Measurements from ENCODE around the gene ZNF683.
"Not testable (repeated sequence)": the region's sequence is repeated elsewhere in the genome, so short reads cannot be mapped to it uniquely, and the experiment has no call there.

The ZNF683 gene

DNA sequence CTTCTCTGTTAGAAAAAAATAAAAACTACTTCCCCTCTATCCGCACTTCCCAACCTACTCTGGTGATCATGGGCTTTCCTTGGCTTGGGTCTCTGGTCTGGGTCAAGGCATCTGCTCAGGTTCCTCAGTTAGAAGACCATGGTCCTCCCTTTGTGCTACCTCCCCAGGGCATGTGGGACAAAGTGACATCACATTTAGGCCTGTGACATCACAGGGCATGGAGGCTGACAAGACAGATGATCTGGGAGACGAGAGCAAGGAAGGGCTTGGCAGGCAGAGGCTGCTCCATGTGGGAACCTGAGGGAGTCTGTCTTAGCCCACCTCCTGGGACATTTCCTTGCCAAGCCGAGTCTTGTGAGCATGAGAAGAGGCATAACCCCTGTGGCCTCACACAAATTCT lies at the start of gene ZNF683:
TSS of gene ZNF683 (minus strand) at position 140 of the 400 bp plus-strand sequence. CDS start 4,179 bp downstream, outside the sequence.
- DNase-seq (ENCODE audit: low read depth), result not testable (repeated sequence)

- DNase-seq (ENCODE audit: low read depth), result no peak
Observed at GRCh38 chr1:26419494-26419893, 46.9 kb upstream of the ZNF683 start.

DNA sequence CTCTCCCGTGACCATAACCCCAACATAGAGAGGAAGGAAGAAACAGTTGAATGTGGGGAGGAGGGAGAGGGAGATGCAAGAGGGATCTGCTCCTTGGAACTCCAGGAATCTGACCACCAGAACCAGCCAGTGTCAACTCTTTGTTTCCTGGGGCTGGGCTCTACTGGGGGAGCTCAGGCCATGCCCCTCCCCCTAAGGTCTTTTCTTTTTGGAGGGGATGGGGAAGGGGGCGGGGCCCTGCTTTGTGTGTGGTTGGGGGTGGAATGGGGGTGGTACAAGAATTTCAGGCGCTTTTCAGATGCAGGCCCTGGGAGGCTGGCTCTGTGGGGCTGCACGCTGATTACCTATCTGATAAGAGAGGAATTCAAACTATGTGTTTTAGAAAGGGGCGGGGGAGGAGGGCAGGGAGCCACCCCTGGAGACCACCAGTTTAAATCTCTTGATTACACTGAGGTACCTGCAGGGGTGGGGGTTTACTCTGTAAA lies 46.4 kb upstream of the ZNF683 start:
- no peak for DNase-seq (ENCODE audit: low read depth)

DNA sequence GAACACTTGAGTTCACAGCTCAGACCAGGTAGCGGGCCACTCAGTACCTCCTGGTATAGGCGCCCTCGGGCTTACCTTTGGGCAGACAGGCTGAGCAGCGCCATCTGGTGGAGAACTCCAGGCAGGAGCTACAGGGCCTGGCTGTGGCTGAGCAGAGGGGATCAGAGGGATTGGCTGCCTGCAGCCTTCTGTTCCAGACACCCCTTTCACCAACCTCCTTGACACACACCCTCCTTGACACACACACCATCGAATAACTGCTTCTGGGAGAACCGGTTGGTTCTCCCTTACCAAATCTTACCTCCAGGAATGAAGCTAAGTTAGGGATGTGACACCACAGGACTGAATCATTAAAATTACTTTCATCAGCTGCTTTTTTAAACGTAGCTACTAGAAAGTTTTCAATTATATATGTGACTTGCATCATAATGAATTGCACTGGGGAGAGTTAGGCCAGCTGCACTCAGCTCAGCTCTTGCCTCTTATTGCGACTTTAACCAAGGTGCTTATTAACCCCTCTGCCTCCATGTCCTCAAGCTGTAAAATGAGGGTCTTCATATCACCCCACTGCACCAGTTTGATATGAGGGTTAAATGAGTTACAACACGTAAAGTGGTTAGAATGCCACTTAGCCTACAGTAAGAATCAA lies 44.7 kb upstream of the ZNF683 start:
- peak; percentile 22 for DNase-seq (ENCODE audit: low read depth)

DNA sequence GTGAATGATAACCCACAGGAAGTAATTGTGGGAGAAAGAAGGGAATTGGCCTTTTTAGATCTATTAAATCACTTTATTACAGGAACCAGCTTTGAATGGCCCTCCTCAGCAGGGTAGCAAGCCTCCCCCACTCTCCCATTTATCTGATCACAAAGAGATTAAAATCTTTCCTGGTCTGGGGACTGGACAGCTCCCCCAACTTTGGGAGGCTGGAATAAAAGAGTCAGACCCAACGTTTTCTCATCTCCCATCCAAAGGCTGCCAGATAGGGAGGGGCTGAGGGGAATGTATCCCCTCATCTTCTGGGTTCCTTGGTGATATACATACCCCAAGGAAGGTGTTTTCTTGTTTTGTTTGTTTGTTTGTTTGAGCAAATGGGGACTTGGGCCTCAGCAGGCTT lies 40.5 kb upstream of the ZNF683 start:
- no peak for DNase-seq (ENCODE audit: low read depth)

DNA sequence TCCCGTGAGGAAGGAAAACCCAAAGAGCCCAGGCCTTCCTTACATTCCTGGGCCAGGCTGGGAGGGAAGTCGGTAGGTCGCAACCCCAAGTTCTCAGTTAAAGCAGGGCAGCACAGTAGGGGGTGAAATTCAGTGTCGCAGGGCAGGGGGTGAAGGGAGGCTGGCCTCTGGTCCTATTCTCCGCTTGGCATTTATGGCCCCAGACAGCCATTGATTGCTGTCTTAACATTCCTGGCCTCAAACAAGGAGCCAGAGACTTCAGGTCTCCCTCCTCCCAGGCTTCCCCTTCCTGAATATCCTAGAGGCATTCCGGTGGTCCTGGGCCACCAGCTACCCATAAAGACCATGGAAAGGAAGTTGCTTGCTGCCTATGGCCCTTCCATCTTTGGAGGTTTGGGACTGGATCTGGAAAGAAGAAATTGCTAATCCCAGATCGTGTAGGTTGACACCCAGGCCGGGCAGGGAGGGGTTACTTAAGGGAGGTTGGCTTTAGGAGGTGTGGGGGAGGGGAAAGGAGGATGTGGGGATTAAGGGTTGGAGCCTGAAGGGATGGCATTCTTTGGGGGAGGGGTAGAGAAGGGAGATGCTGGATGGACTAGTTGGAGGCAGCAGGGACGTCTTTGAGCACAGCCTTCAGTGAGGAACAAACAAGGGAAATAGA lies 39.8 kb upstream of the ZNF683 start:
- no peak for DNase-seq (ENCODE audit: low read depth)

DNA sequence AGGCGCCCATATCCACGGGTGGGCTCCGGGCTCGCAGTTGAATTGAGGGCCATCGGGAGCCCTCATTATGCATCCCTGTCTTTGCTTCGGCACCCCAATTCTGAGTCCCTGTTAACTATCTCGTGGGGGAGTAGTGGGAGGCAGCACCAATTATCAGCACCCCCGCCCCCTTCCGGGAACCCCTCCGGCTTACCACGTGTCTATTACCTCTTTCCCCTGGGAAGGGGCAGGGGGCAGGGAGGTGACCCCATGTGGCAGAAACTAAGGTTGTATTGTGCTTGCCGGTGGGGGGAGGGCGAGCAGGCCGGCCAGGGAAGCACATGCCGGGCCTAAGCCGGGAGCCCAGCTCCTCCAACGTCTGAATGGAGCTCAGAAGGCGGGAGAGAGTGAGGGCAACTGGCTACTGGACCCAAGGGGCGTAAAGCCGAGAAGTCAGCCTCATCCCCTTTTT lies 39.1 kb upstream of the ZNF683 start:
- no peak for DNase-seq (ENCODE audit: low read depth)

DNA sequence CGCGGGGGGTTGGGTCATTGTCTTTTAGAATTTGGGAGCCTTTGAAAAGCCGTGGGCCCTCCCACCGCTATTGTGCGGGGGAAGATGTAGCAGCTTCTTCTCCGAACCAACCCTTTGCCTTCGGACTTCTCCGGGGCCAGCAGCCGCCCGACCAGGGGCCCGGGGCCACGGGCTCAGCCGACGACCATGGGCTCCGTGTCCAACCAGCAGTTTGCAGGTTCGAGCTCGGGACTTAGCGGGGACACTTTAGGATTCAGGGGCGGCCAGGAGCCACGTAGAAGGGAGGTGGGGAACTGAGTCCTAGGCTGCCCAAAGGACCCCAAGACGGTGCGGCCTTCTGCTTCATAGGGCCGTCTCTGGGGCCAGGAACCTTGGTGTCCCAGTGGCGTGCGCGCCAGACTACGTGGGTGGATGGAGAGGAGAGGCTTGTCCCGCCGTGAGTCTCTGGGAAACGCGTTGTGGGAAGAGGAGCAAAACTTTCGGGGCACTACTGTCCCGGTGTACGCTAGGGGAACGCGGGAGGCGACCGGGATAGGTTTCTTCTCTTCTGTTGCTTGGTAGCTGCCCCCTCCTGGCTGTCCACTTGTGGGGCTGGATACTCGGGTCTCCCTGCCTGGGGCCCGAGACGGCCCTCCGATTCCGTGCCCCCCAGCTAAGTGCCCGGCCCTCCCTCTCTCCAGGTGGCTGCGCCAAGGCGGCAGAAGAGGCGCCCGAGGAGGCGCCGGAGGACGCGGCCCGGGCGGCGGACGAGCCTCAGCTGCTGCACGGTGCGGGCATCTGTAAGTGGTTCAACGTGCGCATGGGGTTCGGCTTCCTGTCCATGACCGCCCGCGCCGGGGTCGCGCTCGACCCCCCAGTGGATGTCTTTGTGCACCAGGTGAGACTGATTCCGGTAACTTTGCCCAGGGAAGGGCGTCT lies 38.4 kb upstream of the ZNF683 start, which contains the start of gene LIN28A:
TSS of gene LIN28A (plus strand) at position 112 of the 918 bp plus-strand sequence. CDS start at position 187, 75 bp downstream.
- DNase-seq (ENCODE audit: low read depth), result no peak

- no peak for DNase-seq (ENCODE audit: low read depth)
Observed at GRCh38 chr1:26409191-26409807, 36.7 kb upstream of the ZNF683 start.

GRCh38 chr1:26408604-26409003 lies 36.1 kb upstream of the ZNF683 start:
- DNase-seq (ENCODE audit: low read depth), result peak; percentile 52

DNA sequence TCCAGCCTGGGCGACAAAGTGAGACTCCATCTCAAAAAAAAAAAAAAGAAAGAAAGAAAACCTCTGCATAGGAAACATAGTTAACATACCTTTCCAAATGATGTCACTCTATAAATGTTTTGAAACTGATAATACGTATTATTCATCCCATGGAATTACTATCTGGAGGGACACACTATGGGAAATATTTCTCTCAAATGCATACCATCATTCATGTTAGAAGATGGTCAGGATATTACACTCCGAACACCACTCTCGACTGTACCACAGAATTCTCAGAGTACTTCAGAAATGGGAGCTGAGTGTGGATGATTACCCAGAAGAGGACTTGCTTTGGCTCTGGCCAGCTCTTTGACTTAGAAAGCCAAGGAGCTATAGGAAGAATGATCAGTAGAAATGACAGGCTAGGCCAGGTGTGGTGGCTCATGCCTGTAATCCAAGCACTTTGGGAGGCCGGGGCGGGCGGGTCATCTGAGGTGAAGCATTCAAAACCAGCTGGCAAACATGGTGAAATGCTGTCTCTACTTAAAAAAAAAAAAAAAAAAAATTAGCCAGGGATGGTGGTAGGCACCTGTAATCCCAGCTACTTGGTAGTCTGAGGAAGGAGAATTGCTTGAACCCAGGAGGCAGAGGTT lies 32.8 kb upstream of the ZNF683 start:
- DNase-seq (ENCODE audit: low read depth), result no peak

DNA sequence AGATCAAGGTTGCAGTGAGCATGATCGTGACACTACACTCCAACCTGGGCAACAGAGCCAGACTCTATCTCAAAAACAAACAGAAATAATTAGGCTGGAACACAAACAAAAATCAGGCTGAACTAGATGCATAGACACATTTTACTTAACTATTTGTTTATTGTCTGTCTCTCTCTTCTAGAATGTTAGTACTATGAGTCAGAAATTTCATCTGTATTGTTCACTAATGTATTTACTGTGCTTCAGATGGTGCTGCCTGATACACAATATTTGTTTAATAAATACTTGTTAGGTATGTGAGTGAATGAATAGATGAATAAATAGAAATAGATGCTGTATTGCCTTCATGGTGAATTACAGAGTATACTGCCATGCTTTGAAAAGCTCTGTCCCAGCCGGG lies 32.1 kb upstream of the ZNF683 start:
- no peak for DNase-seq (ENCODE audit: low read depth)

DNA sequence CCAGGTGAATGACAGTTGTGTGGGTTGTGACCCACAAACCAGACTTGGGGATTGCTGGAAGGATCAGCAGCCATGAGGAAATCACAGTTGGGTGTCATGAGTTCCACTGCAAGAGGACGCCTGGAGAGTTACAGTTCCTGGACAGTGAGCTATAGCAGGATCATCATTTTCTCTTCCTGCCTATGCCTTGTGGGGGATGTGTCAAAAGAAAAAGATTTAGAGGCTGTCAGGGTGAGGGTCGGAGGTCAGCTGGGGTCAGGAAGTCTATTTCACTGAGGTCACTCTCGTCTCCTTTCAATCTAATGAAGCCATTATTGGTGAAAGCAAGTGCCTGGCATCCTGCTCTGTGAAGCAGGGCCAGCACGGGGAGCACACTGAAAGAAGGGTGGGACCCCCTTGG lies 31.1 kb upstream of the ZNF683 start:
- DNase-seq (ENCODE audit: low read depth), result no peak

DNA sequence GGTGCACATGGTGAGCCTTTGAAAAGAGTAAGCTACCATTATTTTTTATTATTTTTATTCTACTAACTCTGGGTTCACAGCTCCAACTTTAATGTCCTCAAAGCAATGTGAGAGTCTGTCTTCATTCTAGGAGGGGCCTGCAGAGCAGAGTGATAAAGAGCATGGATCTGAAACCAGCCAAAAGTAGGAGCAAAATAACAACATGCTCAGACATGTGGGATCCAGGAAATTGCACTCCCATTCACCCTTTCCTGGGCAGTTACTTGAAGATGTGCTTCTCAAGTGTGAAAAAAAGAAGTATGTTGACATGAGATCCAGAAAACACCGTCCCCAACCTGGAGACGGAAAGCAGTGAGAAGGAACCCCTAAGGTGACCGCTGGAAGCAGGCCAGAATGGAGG lies 29.3 kb upstream of the ZNF683 start:
- no peak for DNase-seq (ENCODE audit: low read depth)

- DNase-seq (ENCODE audit: low read depth), result no peak
Observed at GRCh38 chr1:26399034-26399433, 26.5 kb upstream of the ZNF683 start.

DNA sequence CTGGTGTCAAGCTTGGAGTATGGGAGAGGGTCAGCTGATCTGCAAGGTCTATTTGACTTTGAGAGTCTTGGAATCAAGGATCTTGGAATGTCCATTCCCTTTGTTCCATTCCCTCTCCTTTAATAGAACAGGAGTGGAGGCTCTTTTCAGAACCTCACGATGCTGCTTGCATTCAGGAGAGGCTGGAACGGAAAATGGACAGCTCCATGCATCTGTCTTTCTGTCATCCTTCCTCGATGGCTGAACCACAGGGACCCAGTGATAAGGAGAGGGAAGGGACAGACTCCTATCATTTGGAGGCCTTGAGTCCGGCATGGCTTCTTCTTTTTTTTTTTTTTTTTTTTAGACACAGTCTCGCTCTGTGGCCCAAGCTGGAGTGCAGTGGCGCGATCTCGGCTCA lies 23.2 kb upstream of the ZNF683 start:
- no peak for DNase-seq (ENCODE audit: low read depth)

DNA sequence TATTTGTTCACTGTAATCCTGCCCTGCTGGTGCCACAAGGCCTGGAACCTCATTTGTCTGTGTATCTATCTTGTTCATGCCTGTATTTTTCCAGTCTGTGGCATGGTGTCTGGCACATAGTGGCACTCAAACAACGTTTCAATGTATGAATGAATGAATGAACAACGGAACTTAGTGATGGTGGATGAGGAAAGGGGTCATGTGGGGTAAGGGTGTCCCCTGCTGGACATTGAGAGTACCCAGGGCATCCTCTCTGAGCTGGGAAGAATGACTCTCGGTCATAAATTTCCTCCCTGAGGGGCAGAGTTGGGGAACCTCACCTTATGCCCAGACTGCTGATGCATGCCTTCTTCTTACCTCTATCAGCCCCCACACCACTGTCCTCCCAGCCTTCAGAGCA lies 18.9 kb upstream of the ZNF683 start:
- DNase-seq (ENCODE audit: low read depth), result peak; percentile 46

GRCh38 chr1:26389604-26390247 lies 17.2 kb upstream of the ZNF683 start:
- no peak for DNase-seq (ENCODE audit: low read depth)

DNA sequence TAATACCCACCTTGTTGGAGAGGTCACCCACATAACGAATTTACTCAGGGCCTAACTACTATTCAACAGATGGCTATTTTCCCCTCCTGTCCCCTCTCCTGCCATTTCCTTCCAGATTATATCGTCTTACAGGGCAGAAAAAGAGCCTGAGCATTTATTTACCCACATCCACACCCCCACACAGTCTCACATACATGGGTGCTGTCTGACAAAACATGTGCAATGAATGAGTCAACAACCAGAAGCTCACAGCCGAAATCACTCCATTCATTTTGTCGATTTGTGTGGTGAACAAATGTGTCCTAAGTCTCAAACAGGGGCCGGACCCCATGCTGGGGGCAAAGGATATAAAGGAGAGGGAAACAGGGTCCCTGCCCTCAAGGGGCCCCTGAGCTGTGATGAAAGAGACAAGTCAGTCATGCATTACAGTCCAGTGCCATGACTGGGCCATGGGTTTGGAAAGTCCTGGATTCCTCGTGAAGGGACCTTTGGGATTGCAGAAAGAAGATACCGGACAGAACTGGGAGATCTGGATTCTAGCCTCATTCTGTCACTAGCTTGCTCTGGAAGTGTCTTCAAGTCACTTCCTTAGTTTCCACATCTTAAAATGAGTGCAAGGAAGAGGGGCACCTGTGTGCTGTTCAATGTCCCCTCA lies 16.4 kb upstream of the ZNF683 start:
- DNase-seq (ENCODE audit: low read depth), result no peak

DNA sequence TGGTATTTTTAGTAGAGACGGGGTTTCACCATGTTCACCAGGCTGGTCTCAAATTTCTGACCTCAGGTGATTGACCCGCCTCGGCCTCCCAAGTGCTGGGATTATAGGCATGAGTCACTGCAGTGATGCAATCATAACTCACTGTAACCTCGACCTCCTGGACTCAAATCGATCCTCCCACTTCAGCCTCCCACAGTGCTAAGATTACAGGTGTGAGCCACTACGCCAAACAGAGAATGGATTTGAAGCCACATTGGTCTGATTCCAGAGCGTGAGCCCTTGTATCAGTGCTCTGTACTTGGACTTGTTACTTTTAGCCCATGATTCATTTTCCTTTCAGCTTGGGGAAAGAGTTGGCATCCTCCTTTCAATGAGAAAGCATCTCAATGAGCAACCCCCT lies 14.9 kb upstream of the ZNF683 start:
- DNase-seq (ENCODE audit: low read depth), result no peak

All from stromal cell of bone marrow (primary cell).